ENCODE data around the gene SNX13.

DNA sequence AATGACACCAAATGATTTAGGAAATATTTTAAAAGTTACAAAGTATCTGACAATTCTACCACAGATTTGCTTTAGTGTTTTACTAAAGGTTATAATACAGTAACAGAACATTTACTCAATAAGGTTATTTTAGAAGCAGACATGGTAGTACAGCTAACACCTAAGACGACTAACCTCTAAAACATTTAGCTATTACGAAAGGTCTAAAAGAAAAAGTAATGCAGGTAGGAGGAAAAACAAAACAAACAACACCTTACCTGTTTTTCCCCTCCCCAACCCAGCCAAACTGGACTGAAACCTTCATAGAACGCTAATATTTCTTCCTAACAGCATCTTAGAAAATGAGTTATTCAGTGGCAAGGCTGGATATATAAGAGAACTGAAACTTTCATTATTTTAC is 111.3 kb downstream of the SNX13 start:
- no peak for TF ChIP-seq CTCF (conservative IDR thresholded peaks at IDR 0.05 in 1 of 2, IDR thresholded peaks at IDR 0.05 in 1 of 2; ENCODE audit: extremely low read depth in 1 of 2, insufficient read depth in 1 of 2, low read depth in 1 of 2, low read length in 2 of 2)
- no peak for TF ChIP-seq EZH2 (IDR thresholded peaks at IDR 0.05; ENCODE audit: borderline replicate concordance, low read length)

All from mammary epithelial cell (primary cell).